ENCODE data around the gene NTF4. TPM values are rescaled to one million over a fixed set of nuclear protein-coding genes. Genes with fewer than 3 reads are reported as not detected.
"Not testable (repeated sequence)": the region's sequence is repeated elsewhere in the genome, so short reads cannot be mapped to it uniquely, and the experiment has no call there.

Gene NTF4
- total and polyA plus RNA-seq, 2 experiments from 2014 or later, result 0.94 to 2.7 TPM

GRCh38 chr19:49057636-49058234 lies 6.9 kb downstream of the NTF4 start, which contains the start of gene CGB7 (continued):
- TF ChIP-seq, protein P1, sequence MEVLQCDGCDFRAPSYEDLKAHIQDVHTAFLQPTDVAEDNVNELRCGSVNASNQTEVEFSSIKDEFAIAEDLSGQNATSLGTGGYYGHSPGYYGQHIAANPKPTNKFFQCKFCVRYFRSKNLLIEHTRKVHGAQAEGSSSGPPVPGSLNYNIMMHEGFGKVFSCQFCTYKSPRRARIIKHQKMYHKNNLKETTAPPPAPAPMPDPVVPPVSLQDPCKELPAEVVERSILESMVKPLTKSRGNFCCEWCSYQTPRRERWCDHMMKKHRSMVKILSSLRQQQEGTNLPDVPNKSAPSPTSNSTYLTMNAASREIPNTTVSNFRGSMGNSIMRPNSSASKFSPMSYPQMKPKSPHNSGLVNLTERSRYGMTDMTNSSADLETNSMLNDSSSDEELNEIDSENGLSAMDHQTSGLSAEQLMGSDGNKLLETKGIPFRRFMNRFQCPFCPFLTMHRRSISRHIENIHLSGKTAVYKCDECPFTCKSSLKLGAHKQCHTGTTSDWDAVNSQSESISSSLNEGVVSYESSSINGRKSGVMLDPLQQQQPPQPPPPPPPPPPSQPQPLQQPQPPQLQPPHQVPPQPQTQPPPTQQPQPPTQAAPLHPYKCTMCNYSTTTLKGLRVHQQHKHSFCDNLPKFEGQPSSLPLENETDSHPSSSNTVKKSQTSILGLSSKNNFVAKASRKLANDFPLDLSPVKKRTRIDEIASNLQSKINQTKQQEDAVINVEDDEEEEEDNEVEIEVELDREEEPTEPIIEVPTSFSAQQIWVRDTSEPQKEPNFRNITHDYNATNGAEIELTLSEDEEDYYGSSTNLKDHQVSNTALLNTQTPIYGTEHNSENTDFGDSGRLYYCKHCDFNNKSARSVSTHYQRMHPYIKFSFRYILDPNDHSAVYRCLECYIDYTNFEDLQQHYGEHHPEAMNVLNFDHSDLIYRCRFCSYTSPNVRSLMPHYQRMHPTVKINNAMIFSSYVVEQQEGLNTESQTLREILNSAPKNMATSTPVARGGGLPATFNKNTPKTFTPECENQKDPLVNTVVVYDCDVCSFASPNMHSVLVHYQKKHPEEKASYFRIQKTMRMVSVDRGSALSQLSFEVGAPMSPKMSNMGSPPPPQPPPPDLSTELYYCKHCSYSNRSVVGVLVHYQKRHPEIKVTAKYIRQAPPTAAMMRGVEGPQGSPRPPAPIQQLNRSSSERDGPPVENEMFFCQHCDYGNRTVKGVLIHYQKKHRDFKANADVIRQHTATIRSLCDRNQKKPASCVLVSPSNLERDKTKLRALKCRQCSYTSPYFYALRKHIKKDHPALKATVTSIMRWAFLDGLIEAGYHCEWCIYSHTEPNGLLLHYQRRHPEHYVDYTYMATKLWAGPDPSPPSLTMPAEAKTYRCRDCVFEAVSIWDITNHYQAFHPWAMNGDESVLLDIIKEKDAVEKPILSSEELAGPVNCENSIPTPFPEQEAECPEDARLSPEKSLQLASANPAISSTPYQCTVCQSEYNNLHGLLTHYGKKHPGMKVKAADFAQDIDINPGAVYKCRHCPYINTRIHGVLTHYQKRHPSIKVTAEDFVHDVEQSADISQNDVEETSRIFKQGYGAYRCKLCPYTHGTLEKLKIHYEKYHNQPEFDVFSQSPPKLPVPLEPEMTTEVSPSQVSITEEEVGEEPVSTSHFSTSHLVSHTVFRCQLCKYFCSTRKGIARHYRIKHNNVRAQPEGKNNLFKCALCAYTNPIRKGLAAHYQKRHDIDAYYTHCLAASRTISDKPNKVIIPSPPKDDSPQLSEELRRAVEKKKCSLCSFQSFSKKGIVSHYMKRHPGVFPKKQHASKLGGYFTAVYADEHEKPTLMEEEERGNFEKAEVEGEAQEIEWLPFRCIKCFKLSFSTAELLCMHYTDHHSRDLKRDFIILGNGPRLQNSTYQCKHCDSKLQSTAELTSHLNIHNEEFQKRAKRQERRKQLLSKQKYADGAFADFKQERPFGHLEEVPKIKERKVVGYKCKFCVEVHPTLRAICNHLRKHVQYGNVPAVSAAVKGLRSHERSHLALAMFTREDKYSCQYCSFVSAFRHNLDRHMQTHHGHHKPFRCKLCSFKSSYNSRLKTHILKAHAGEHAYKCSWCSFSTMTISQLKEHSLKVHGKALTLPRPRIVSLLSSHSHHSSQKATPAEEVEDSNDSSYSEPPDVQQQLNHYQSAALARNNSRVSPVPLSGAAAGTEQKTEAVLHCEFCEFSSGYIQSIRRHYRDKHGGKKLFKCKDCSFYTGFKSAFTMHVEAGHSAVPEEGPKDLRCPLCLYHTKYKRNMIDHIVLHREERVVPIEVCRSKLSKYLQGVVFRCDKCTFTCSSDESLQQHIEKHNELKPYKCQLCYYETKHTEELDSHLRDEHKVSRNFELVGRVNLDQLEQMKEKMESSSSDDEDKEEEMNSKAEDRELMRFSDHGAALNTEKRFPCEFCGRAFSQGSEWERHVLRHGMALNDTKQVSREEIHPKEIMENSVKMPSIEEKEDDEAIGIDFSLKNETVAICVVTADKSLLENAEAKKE (CRISPR knock-in tag; IDR thresholded peaks at IDR 0.05), result no peak
- TF ChIP-seq ZNF331 (CRISPR knock-in tag; IDR thresholded peaks at IDR 0.05; ENCODE audit: low read depth), result no peak

GRCh38 chr19:49056902-49057596 lies 7.6 kb downstream of the NTF4 start:
- not testable (repeated sequence) for H3K79me2 ChIP-seq (replicated peaks; ENCODE audit: insufficient read depth); H3F3A ChIP-seq (replicated peaks; ENCODE audit: low read depth); H3K9me3 Mint-ChIP-seq; H3K27ac ChIP-seq (ENCODE audit: low read depth); H3K4me1 ChIP-seq (ENCODE audit: insufficient read depth); H4K20me1 ChIP-seq (replicated peaks; ENCODE audit: insufficient read depth); H2AFZ ChIP-seq; H3K36me3 ChIP-seq (ENCODE audit: insufficient read depth); H3K36me3 Mint-ChIP-seq (ENCODE audit: low read depth); H3K27ac Mint-ChIP-seq; DNase-seq (ENCODE audit: low spot score); H3K9me2 ChIP-seq (ENCODE audit: insufficient read depth)
- ATAC-seq, result peak; percentile 15
- TF ChIP-seq EZH2 (IDR thresholded peaks at IDR 0.05; ENCODE audit: low read depth, unreplicated experiment), result peak; percentile 25
- peak overlapping the region; percentile 73 for H3K4me3 Mint-ChIP-seq
- peaks cover 57% of the 10 kb centered on the region for H3K27me3 Mint-ChIP-seq (ENCODE audit: insufficient read depth, low read depth, poor library complexity)
- Histone ChIP-seq H3K27me3 (ENCODE audit: insufficient read depth) (peaks cover 63% of the 10 kb centered on the region), H3K4me2 (peak overlapping the region; percentile 95), H3K4me3 (peak overlapping the region; percentile 73)
- H3K4me1 Mint-ChIP-seq, result peaks cover 11% of the 10 kb centered on the region
